ENCODE measurements around the gene PRPF6.

Gene PRPF6

GRCh38 chr20:64049060-64049877 lies 68.3 kb downstream of the PRPF6 start, which contains the start of gene SOX18:
TSS of gene SOX18 (minus strand) at chr20:64049639. CDS start at chr20:64049516, 123 bp downstream.
- TF ChIP-seq, protein P1, sequence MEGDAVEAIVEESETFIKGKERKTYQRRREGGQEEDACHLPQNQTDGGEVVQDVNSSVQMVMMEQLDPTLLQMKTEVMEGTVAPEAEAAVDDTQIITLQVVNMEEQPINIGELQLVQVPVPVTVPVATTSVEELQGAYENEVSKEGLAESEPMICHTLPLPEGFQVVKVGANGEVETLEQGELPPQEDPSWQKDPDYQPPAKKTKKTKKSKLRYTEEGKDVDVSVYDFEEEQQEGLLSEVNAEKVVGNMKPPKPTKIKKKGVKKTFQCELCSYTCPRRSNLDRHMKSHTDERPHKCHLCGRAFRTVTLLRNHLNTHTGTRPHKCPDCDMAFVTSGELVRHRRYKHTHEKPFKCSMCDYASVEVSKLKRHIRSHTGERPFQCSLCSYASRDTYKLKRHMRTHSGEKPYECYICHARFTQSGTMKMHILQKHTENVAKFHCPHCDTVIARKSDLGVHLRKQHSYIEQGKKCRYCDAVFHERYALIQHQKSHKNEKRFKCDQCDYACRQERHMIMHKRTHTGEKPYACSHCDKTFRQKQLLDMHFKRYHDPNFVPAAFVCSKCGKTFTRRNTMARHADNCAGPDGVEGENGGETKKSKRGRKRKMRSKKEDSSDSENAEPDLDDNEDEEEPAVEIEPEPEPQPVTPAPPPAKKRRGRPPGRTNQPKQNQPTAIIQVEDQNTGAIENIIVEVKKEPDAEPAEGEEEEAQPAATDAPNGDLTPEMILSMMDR (IDR thresholded peaks at IDR 0.05; ENCODE audit: low read depth, low read length, missing control alignments): no peak
- no peak for DNase-seq (ENCODE audit: low read depth)
- H3K4me3 ChIP-seq (ENCODE audit: low read depth, low read length): no peak within 1 kb of the TSS

DNA sequence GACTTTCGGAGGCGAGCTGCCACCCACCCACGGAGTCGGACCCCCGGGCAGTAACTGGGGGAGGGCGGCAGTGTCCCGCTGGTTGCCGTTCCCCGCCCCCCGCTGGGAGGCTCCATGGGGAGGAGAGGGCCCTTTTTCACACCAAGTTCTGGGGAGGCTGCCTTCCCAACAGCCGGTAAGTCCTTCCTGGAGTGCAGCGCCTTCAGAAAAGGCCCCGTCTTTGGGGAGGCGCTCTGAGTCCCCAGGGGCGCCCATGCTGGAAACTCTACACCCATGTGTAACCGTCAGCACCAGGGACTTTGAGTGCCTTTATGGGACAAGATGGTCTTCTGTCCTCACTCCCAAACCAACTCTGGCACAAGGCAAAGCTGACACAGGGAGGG lies 68.9 kb downstream of the PRPF6 start:
- no peak for DNase-seq (ENCODE audit: low read depth)
- TF ChIP-seq, protein P1 (IDR thresholded peaks at IDR 0.05; ENCODE audit: low read depth, low read length, missing control alignments): no peak
- H3K4me3 ChIP-seq (ENCODE audit: low read depth, low read length): no peak overlapping the region

- no peak overlapping the region for H3K4me3 ChIP-seq (ENCODE audit: low read depth, low read length)
- TF ChIP-seq, protein P1 (IDR thresholded peaks at IDR 0.05; ENCODE audit: low read depth, low read length, missing control alignments): peak; percentile 2
- DNase-seq (ENCODE audit: low read depth): no peak
Measured at GRCh38 chr20:64050261-64051032, 69.5 kb downstream of the PRPF6 start.

DNA sequence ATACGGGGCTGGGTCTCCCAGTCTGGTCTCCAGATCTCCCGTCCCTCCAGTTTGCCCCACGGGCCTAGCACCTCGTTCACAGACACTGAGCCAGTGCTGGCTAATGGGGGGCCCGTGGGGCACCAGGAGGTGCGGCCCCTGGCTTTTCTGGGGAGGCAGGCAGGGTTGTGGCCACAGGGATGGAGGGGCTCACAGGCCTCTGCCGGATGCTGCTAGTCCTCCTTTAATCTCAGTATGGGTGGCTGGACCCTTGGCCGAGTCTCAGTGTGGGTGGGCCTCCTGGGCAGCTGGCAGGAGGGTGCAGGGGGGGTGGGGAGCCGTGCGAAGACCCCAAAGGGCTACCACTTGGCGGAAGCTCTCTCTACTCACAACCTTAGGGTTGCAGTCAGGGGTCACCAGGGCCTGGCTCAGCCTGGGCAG lies 70.1 kb downstream of the PRPF6 start:
- TF ChIP-seq, protein P1 (IDR thresholded peaks at IDR 0.05; ENCODE audit: low read depth, low read length, missing control alignments): no peak
- no peak overlapping the region for H3K4me3 ChIP-seq (ENCODE audit: low read depth, low read length)
- DNase-seq (ENCODE audit: low read depth): no peak

DNA sequence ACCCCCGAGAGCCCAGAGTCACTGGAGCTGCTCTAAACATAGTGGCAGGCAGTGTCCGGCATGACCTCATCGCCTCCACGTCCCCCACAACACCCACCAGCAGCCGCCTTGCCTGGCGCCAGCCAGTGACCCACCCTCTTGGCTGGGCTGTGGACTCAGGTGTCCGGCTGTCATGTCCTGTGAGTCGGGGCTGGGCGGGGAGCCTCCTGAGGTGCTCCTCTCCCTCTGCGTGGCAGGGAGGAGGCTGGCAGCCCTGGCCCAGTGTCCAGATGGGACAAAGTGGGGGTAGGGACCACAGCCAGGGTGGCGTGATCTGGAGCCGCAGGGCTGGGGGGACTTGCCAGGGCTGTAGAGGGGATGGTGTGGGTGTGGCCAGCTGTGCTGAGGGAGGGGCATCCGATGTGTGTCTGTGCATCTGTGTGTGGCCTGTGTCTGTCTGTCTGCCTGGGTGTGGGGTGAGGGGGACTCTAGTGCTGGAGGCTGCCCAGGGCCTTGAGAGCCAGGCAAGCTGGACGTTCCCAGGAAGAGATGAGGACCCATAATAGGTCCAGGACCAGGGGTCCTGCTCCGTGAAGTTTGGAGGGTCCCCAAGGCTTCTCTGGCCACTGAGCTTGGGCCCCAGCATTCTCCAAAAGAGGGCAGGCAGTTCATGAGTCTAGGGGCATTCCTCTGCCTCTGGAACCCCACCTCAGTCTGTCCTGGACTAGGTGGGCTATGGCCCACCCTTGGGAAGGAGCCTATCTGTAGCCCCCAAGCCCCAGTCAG lies 70.8 kb downstream of the PRPF6 start:
- TF ChIP-seq, protein P1 (IDR thresholded peaks at IDR 0.05; ENCODE audit: low read depth, low read length, missing control alignments): no peak

GRCh38 chr20:64052326-64052722 lies 71.4 kb downstream of the PRPF6 start:
- H3K4me3 ChIP-seq (ENCODE audit: low read depth, low read length): no peak overlapping the region
- TF ChIP-seq, protein P1 (IDR thresholded peaks at IDR 0.05; ENCODE audit: low read depth, low read length, missing control alignments): no peak
- no peak for DNase-seq (ENCODE audit: low read depth)

More for the DNA sequence above, 70.8 kb downstream of the PRPF6 start:
- DNase-seq (ENCODE audit: low read depth): no peak
- no peak overlapping the region for H3K4me3 ChIP-seq (ENCODE audit: low read depth, low read length)

Measured in GM12864 (cell line).